Measurements from ENCODE around the gene ESPL1. TPM values are rescaled to one million over a fixed set of nuclear protein-coding genes. Genes with fewer than 3 reads are reported as not detected.

ESPL1 gene
- total RNA-seq (1 to 10 TPM in 1 of 4 donors, under 1 TPM in 3; under 0.01 to 1.9 (median 0.22) TPM), polyA plus RNA-seq (1 to 10 TPM; 4.2 to 7.6 (median 5.5) TPM)

- intact Hi-C loops (cut with DNase I), result loop anchor here (1.0 kb wide), 1 partner anchor 55 kb away; no protein-coding TSS in a partner anchor
- DNase-seq, result peak; percentile 86
- peak within 1 kb of the TSS; percentile 38 to 60 (median 56) for H3K4me3 ChIP-seq
- peak within 1 kb of the TSS in 3 of 4 donors; percentile 35 to 63 (median 61) for H3K27ac ChIP-seq
- H3K4me1 ChIP-seq, result peaks cover 0 to 15% (median 8%) of the 10 kb centered on the region in 4 donors
- no peaks in the 10 kb centered on the region for H3K9me3 ChIP-seq
- WGBS, 2 donors, result 0% methylated on average over 58 of the region's 58 CpGs
- H3K36me3 ChIP-seq, result no peaks in the 10 kb centered on the region
- no peaks in the 10 kb centered on the region for H3K27me3 ChIP-seq
- TF ChIP-seq CTCF (IDR thresholded peaks at IDR 0.05), result peak in 2 of 4 experiments; percentile 18 to 26
- TF ChIP-seq POLR2A (IDR thresholded peaks at IDR 0.05), result no peak
- TF ChIP-seq EP300 (IDR thresholded peaks at IDR 0.05), result no peak
- peak in 3 of 4 donors; percentile 19 to 47 (median 35) for TF ChIP-seq POLR2AphosphoS5 (IDR thresholded peaks at IDR 0.05)
Measured at GRCh38 chr12:53267999-53268629, at the start of gene ESPL1. TSS of gene ESPL1 (plus strand) at chr12:53268299. CDS start at chr12:53268767, 468 bp downstream.

GRCh38 chr12:53218551-53219291 lies 49.4 kb upstream of the ESPL1 start:
- peak overlapping the region; percentile 95 to 100 (median 99) for H3K27ac ChIP-seq
- 13 to 47% methylated on average over 30 of the region's 30 CpGs for WGBS, 2 donors
- peak overlapping the region; percentile 67 to 89 (median 81) for H3K4me3 ChIP-seq
- no peak for TF ChIP-seq EP300 (IDR thresholded peaks at IDR 0.05)
- peak in 1 of 4 donors; percentile 24 for TF ChIP-seq POLR2AphosphoS5 (IDR thresholded peaks at IDR 0.05)
- TF ChIP-seq POLR2A (IDR thresholded peaks at IDR 0.05), result no peak
- no peak for TF ChIP-seq CTCF (IDR thresholded peaks at IDR 0.05)
- H3K27me3 ChIP-seq, result no peaks in the 10 kb centered on the region
- peaks cover 0 to 74% (median 64%) of the 10 kb centered on the region in 4 donors for H3K4me1 ChIP-seq
- no peaks in the 10 kb centered on the region for H3K9me3 ChIP-seq
- H3K36me3 ChIP-seq, result peaks cover 13 to 19% (median 16%) of the 10 kb centered on the region in 4 donors
- DNase-seq, result peak; percentile 75
- intact Hi-C loops (cut with DNase I), result loop anchor here (2.0 kb wide), 1 partner anchor 14 kb away; the partner anchor contains the start of gene RARG

- Histone ChIP-seq H3K4me1 (peaks cover 0 to 79% (median 68%) of the 10 kb centered on the region in 4 donors), H3K27me3 (no peaks in the 10 kb centered on the region), H3K4me3 (peak overlapping the region; percentile 67 to 89 (median 81)), H3K36me3 (peaks cover 6 to 12% (median 9%) of the 10 kb centered on the region in 4 donors), H3K27ac (peak overlapping the region; percentile 95 to 100 (median 99)), H3K9me3 (no peaks in the 10 kb centered on the region)
- WGBS, 2 donors, result 1 to 8% methylated on average over 27 of the region's 27 CpGs
- TF ChIP-seq POLR2AphosphoS5 (IDR thresholded peaks at IDR 0.05) (peak in 2 of 4 donors; percentile 3 to 18), EP300 (IDR thresholded peaks at IDR 0.05) (no peak), CTCF (IDR thresholded peaks at IDR 0.05) (no peak), POLR2A (IDR thresholded peaks at IDR 0.05) (no peak)
- DNase-seq, result no peak
- intact Hi-C loops (cut with DNase I), result loop anchor here (2.0 kb wide), 1 partner anchor 13 kb away; the partner anchor contains the start of gene RARG
Measured at GRCh38 chr12:53219292-53219955, 48.7 kb upstream of the ESPL1 start.

- WGBS, 2 donors, result 0 to 1% methylated on average over 53 of the region's 53 CpGs
- peak; percentile 89 for DNase-seq
Measured at GRCh38 chr12:53219956-53220693, 48.0 kb upstream of the ESPL1 start.

More at GRCh38 chr12:53219956-53220693, 48.0 kb upstream of the ESPL1 start:
- Histone ChIP-seq H3K27ac (peak overlapping the region; percentile 95 to 100 (median 99)), H3K27me3 (no peaks in the 10 kb centered on the region), H3K4me1 (peaks cover 0 to 79% (median 68%) of the 10 kb centered on the region in 4 donors), H3K36me3 (peaks cover 0 to 5% (median 2%) of the 10 kb centered on the region in 4 donors), H3K9me3 (no peaks in the 10 kb centered on the region), H3K4me3 (peak overlapping the region; percentile 67 to 89 (median 81))
- intact Hi-C loops (cut with DNase I), result loop anchor here (2.0 kb wide), 3 partner anchors 13 to 75 kb away; partner anchors contain the start of genes PFDN5 and RARG
- TF ChIP-seq EP300 (IDR thresholded peaks at IDR 0.05) (no peak), POLR2A (IDR thresholded peaks at IDR 0.05) (no peak), CTCF (IDR thresholded peaks at IDR 0.05) (no peak), POLR2AphosphoS5 (IDR thresholded peaks at IDR 0.05) (peak in 2 of 4 donors; percentile 8 to 19)

Measured in sigmoid colon (tissue), 7 donors.